NCI-H1436 (cell line): Measurements from ENCODE around the gene BNIP5.

Experiments
- DNase-seq: peaks from one replicate; lab custom pipeline; 2025; lab: John Stamatoyannopoulos, UW

Gene BNIP5

DNA sequence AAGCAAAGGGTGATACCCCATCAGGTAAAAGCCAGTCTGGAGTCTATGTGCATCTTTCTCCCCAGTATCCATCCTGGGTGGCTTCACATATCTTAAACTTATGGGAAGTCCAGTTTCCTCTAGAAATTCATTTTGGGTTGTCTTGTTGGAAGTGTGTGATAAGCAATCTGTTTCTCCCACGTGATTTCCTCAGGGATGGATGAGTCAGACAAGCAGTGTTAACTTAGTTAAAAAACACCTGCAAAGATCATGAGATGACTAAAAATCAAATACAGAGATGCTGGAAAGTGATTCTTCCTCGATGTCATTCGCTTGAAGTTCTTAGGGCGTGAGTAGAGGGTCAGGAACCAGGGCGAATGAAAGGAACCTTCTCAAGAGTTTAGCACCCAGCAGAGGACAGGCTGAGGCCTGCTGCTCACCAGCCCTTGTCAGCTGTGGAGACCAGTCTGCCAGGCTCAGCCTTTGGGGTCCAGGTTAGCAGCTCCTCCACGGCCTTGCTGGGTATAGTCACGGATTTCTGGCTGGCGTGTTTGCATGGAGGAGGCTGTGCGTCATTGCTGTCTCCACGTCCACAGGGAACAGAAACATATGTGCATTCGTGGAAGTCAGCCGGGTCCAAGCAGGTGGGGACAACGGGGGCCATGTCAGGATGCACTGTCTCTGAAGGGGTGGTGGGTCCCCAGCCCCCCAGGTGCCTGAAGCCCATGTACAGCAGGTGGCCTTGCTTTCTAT is 69.6 kb downstream of the BNIP5 start:
- DNase-seq, result no peak
